ENCODE data around the gene SPACA7. TPM values are rescaled to one million over a fixed set of nuclear protein-coding genes. Genes with fewer than 3 reads are reported as not detected.
A peak's percentile ranks its signal among the peaks of the same experiment; 100 is the strongest.
"Not testable (repeated sequence)": the region's sequence is repeated elsewhere in the genome, so short reads cannot be mapped to it uniquely, and the experiment has no call there.

SPACA7 gene
- total RNA-seq, 1 experiment from 2014 or later = not detected

- no peak for DNase-seq (ENCODE audit: low read depth)
These were observed 26.5 kb upstream of the SPACA7 start for GRCh38 chr13:112349681-112350080.

GRCh38 chr13:112350300-112350699 is 25.9 kb upstream of the SPACA7 start:
- no peak for DNase-seq (ENCODE audit: low read depth)

GRCh38 chr13:112351825-112352224 is 24.3 kb upstream of the SPACA7 start:
- no peak for DNase-seq (ENCODE audit: low read depth)

GRCh38 chr13:112353856-112354255 is 22.3 kb upstream of the SPACA7 start:
- DNase-seq (ENCODE audit: low read depth) = no peak

- no peak for DNase-seq (ENCODE audit: low read depth)
These were observed 21.6 kb upstream of the SPACA7 start for GRCh38 chr13:112354330-112355273.

GRCh38 chr13:112355274-112355838 is 20.8 kb upstream of the SPACA7 start:
- no peak for DNase-seq (ENCODE audit: low read depth)

GRCh38 chr13:112356190-112356589 is 20.0 kb upstream of the SPACA7 start:
- no peak for DNase-seq (ENCODE audit: low read depth)

- DNase-seq (ENCODE audit: low read depth) = no peak
These were observed 18.0 kb upstream of the SPACA7 start for GRCh38 chr13:112358156-112358555.

GRCh38 chr13:112362021-112362420 is 14.1 kb upstream of the SPACA7 start:
- DNase-seq (ENCODE audit: low read depth) = no peak

GRCh38 chr13:112363867-112364528 is 12.2 kb upstream of the SPACA7 start:
- DNase-seq (ENCODE audit: low read depth) = no peak

GRCh38 chr13:112366907-112367646 is 9.1 kb upstream of the SPACA7 start:
- no peak for DNase-seq (ENCODE audit: low read depth)

- no peak for DNase-seq (ENCODE audit: low read depth)
These were observed 7.3 kb upstream of the SPACA7 start for GRCh38 chr13:112368883-112369282.

GRCh38 chr13:112370311-112370710 is 5.8 kb upstream of the SPACA7 start:
- no peak for DNase-seq (ENCODE audit: low read depth)

- DNase-seq (ENCODE audit: low read depth) = no peak
These were observed 1.9 kb upstream of the SPACA7 start for GRCh38 chr13:112374271-112374670.

- no peak for DNase-seq (ENCODE audit: low read depth)
These were observed 15.6 kb downstream of the SPACA7 start for GRCh38 chr13:112391746-112392145.

- no peak for DNase-seq (ENCODE audit: low read depth)
These were observed 16.6 kb downstream of the SPACA7 start for GRCh38 chr13:112392719-112393118.

GRCh38 chr13:112395022-112395421 is 18.9 kb downstream of the SPACA7 start:
- peak; percentile 72 for DNase-seq (ENCODE audit: low read depth)

- not testable (repeated sequence) for DNase-seq (ENCODE audit: low read depth)
These were observed 19.8 kb downstream of the SPACA7 start for GRCh38 chr13:112395941-112396340.

- no peak for DNase-seq (ENCODE audit: low read depth)
These were observed 21.0 kb downstream of the SPACA7 start for GRCh38 chr13:112397108-112397507.

GRCh38 chr13:112398347-112398746 is 22.2 kb downstream of the SPACA7 start:
- DNase-seq (ENCODE audit: low read depth) = not testable (repeated sequence)

- DNase-seq (ENCODE audit: low read depth) = not testable (repeated sequence)
These were observed 33.7 kb downstream of the SPACA7 start for GRCh38 chr13:112409828-112410227.

All from HT1080 (cell line).